Endodermal cell (in vitro differentiated cells): ENCODE data around the gene CHRNE. TPM values are rescaled to one million over a fixed set of nuclear protein-coding genes. Genes with fewer than 3 reads are reported as not detected.
A peak's percentile ranks its signal among the peaks of the same experiment; 100 is the strongest.

Experiments
- DNase-seq: peaks from one replicate; pipeline ENCODE4 v3.0.0-alpha.2; 2017
- H3K27ac ChIP-seq: 2 replicates; pipeline ENCODE4 v1.5.1; 2013; ENCODE audit warnings: mild to moderate bottlenecking, low read depth, low read length, moderate library complexity
- H3K27me3 ChIP-seq: 2 replicates; pipeline ENCODE4 v1.6.1; 2013; ENCODE audit warnings: mild to moderate bottlenecking, low read length, moderate library complexity; ENCODE audit not compliant: insufficient read depth, control insufficient read depth, poor library complexity, severe bottlenecking
- H3K36me3 ChIP-seq: 2 replicates; pipeline ENCODE4 v1.7.0; 2013; ENCODE audit warnings: mild to moderate bottlenecking, low read length, moderate library complexity; ENCODE audit not compliant: control insufficient read depth, insufficient read depth
- H3K4me1 ChIP-seq: one replicate; pipeline ENCODE4 v1.7.0; 2013; ENCODE audit warnings: low read length; ENCODE audit not compliant: control insufficient read depth, insufficient read depth
- H3K4me3 ChIP-seq: 2 replicates; pipeline ENCODE4 v1.5.1; 2013; ENCODE audit warnings: mild to moderate bottlenecking, low read length, moderate library complexity
- H3K9ac ChIP-seq: 2 replicates; pipeline ENCODE4 v1.6.1; 2013; ENCODE audit warnings: mild to moderate bottlenecking, low read length, moderate library complexity; ENCODE audit not compliant: poor library complexity, severe bottlenecking; ENCODE audit errors: extremely low read depth
- H3K9me3 ChIP-seq: 2 replicates; pipeline ENCODE4 v1.6.1; 2013; ENCODE audit warnings: mild to moderate bottlenecking, low read length, moderate library complexity; ENCODE audit not compliant: control insufficient read depth
- H3K27ac Mint-ChIP-seq: 2 replicates; pipeline ENCODE4 v1.8.0; 2020; ENCODE audit warnings: mixed read lengths
- H3K27me3 Mint-ChIP-seq: 2 replicates; pipeline ENCODE4 v1.8.0; 2021; ENCODE audit warnings: mild to moderate bottlenecking, mixed read lengths; ENCODE audit not compliant: insufficient read depth
- H3K36me3 Mint-ChIP-seq: 2 replicates; pipeline ENCODE4 v1.8.0; 2020; ENCODE audit warnings: low read depth, mixed read lengths
- H3K4me1 Mint-ChIP-seq: 2 replicates; pipeline ENCODE4 v1.8.0; 2020; ENCODE audit warnings: mixed read lengths
- H3K4me3 Mint-ChIP-seq: 2 replicates; pipeline ENCODE4 v1.8.0; 2020; ENCODE audit warnings: mild to moderate bottlenecking, moderate library complexity, mixed read lengths
- H3K9me3 Mint-ChIP-seq: 2 replicates; pipeline ENCODE4 v1.8.0; 2020; ENCODE audit warnings: mild to moderate bottlenecking, mixed read lengths
- WGBS, 2 experiments: methylation state at CpG; one replicate each; pipeline versions ENCODE4 v1.1.5 to v1.1.7; 2013; ENCODE audit warnings: missing lambda C conversion rate in 2 of 2, mixed read lengths in 1 of 2; ENCODE audit not compliant: insufficient coverage in 1 of 2, insufficient read length in 1 of 2; 5-methylcytosine and 5-hydroxymethylcytosine counted together
- total RNA-seq, 2 donors: library from RNA; stranded (reverse); fragmentation: NEBNext Ultra II Directional in 1 of 2; extraction: Animal tissue kit (Norgen Biotek cat#: 25700) in 1 of 2; gene quantifications; 2 replicates in 1 of 2; 3 replicates in 1 of 2; pipeline ENCODE4 v1.2.1, GENCODE V29; 2021
- TF ChIP-seq, protein P1 (sequence below): fragments of 200-600 bp; sonication (generic); conservative IDR thresholded peaks from 2 replicates; pipeline ENCODE4 v1.5.0; 2021; ENCODE audit warnings: antibody characterized with exemption, mild to moderate bottlenecking

Gene CHRNE
- total RNA-seq, 2 donors from 2014 or later, result 0.71 to 1.2 TPM

DNA sequence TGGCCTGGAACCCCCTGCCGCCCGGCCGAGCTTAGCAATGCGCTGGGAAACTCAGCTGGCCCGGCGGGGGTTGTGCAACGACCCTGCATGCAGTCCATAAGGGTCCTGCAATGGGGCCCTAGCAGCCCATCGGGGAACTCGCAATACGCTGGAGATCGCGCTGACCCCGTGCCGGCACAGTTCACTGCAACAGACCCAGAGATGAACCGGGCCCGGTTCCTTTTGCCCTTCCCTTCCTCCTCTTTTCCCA is 36.6 kb upstream of the CHRNE start:
- WGBS, 2 experiments, result 0% methylated on average over 11 to 16 of the region's 16 CpGs
- no peak for DNase-seq

DNA sequence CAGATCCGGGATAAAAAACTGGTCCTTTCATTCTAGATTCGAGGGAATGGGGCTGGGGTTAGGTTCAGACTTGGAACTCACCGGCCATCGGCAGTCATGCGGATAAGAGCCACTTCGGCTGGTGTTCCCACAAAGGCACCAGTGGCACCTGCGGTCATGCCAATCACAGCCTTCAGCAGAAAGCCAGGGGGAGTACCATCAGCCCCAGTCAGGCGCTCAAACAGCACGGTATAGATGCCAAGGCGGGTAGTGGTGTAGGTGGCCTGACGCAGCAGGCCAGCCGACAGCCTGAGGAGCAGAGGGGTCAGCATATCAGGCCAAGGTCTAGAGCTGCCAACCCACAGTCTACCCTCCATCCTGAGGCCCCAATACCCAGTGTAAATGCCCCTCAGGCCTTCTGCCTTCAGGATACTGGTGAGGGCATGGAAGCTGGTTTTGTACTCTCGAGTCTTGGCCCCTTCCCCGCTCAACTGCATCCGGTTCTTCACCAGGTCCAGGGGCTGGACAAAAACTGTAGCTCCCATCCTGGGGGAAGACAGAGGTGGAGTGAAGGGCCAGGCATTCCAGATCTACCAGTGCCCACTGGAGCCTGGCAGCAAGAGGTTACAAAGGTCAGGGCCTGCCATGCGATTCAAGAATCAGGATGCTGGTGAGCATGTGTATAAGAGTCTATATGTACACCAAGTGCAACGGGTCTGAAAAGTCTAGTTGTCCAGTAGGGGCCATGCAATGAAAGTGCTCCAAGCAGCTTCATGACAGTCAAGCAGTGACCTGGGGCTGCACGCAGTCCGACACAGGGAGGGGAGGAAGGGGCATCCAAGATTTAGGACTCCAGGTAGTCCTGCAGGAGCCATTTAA is 36.0 kb upstream of the CHRNE start:
- Histone ChIP-seq H3K27me3 (no peaks in the 10 kb centered on the region), H3K36me3 (peaks cover 42% of the 10 kb centered on the region), H3K9ac (peak overlapping the region; percentile 84), H3K4me1 (peaks cover 6% of the 10 kb centered on the region), H3K9me3 (no peaks in the 10 kb centered on the region), H3K4me3 (peak overlapping the region; percentile 98), H3K27ac (peak overlapping the region; percentile 96)
- Mint-ChIP-seq H3K4me1 (peaks cover 27% of the 10 kb centered on the region), H3K9me3 (no peaks in the 10 kb centered on the region), H3K27me3 (no peaks in the 10 kb centered on the region), H3K27ac (peak overlapping the region; percentile 99), H3K36me3 (peaks cover 36% of the 10 kb centered on the region), H3K4me3 (peak overlapping the region; percentile 94)
- 71% methylated on average over 16 to 19 of the region's 19 CpGs for WGBS, 2 experiments
- DNase-seq, result no peak
- TF ChIP-seq, protein P1, sequence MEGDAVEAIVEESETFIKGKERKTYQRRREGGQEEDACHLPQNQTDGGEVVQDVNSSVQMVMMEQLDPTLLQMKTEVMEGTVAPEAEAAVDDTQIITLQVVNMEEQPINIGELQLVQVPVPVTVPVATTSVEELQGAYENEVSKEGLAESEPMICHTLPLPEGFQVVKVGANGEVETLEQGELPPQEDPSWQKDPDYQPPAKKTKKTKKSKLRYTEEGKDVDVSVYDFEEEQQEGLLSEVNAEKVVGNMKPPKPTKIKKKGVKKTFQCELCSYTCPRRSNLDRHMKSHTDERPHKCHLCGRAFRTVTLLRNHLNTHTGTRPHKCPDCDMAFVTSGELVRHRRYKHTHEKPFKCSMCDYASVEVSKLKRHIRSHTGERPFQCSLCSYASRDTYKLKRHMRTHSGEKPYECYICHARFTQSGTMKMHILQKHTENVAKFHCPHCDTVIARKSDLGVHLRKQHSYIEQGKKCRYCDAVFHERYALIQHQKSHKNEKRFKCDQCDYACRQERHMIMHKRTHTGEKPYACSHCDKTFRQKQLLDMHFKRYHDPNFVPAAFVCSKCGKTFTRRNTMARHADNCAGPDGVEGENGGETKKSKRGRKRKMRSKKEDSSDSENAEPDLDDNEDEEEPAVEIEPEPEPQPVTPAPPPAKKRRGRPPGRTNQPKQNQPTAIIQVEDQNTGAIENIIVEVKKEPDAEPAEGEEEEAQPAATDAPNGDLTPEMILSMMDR, result no peak

More for the DNA sequence above, 36.6 kb upstream of the CHRNE start:
- Histone ChIP-seq H3K9ac (peak overlapping the region; percentile 84), H3K4me1 (peaks cover 6% of the 10 kb centered on the region), H3K27me3 (no peaks in the 10 kb centered on the region), H3K36me3 (peaks cover 43% of the 10 kb centered on the region), H3K4me3 (peak overlapping the region; percentile 98), H3K9me3 (no peaks in the 10 kb centered on the region), H3K27ac (peak overlapping the region; percentile 96)
- Mint-ChIP-seq H3K36me3 (peaks cover 40% of the 10 kb centered on the region), H3K4me3 (peak overlapping the region; percentile 94), H3K27ac (peak overlapping the region; percentile 99), H3K27me3 (no peaks in the 10 kb centered on the region), H3K9me3 (no peaks in the 10 kb centered on the region), H3K4me1 (peaks cover 25% of the 10 kb centered on the region)
- TF ChIP-seq, protein P1, result no peak

DNA sequence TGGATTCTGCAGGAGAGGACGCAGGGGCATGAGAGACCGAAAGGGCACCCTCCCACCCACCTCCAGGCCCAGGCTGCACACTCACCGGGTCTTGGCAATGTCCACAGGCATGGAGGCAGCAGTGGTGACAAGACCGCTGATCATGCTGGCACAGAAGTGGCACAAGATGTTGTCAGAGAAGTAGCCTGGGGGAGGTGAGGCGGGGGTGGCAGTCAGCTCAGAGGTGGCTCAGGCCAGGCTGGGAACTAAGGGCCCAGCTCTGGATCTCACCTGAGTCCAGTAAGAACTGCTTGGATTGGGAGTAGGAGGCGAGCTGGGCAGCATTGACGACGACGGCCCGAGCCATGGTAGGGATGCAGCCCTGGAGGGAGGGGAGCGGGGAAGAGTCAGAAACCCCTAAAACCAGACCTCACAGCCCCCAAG is 35.2 kb upstream of the CHRNE start:
- Mint-ChIP-seq H3K27ac (no peak overlapping the region), H3K4me1 (peaks cover 30% of the 10 kb centered on the region), H3K36me3 (peaks cover 30% of the 10 kb centered on the region), H3K4me3 (peak overlapping the region; percentile 94), H3K9me3 (no peaks in the 10 kb centered on the region), H3K27me3 (no peaks in the 10 kb centered on the region)
- no peaks in the 10 kb centered on the region for H3K27me3 ChIP-seq
- TF ChIP-seq, protein P1, result no peak
- no peak overlapping the region for H3K9ac ChIP-seq
- no peak overlapping the region for H3K27ac ChIP-seq
- 89% methylated on average over 11 of the region's 11 CpGs; no CpG with 5 or more reads in 1 of the 2 experiments for WGBS, 2 experiments
- peaks cover 6% of the 10 kb centered on the region for H3K4me1 ChIP-seq
- DNase-seq, result no peak
- H3K4me3 ChIP-seq, result peak overlapping the region; percentile 98
- no peaks in the 10 kb centered on the region for H3K9me3 ChIP-seq
- H3K36me3 ChIP-seq, result peaks cover 35% of the 10 kb centered on the region
